Measurements from ENCODE around the gene C4orf54. TPM values are rescaled to one million over a fixed set of nuclear protein-coding genes. Genes with fewer than 3 reads are reported as not detected.

The C4orf54 gene
- total RNA-seq, 1 donor from 2014 or later = 1.3 TPM

GRCh38 chr4:99633772-99634171 is 23.9 kb downstream of the C4orf54 start:
- DNase-seq (ENCODE audit: low spot score) = no peak
- intact Hi-C loops (cut with DNase I) = no loop called here

GRCh38 chr4:99630857-99631360 is 26.7 kb downstream of the C4orf54 start:
- intact Hi-C loops (cut with DNase I) = no loop called here
- DNase-seq (ENCODE audit: low spot score) = no peak

GRCh38 chr4:99629962-99630554 is 27.6 kb downstream of the C4orf54 start:
- no peak for DNase-seq (ENCODE audit: low spot score)
- intact Hi-C loops (cut with DNase I) = no loop called here

GRCh38 chr4:99628040-99628439 is 29.6 kb downstream of the C4orf54 start:
- intact Hi-C loops (cut with DNase I) = no loop called here
- DNase-seq (ENCODE audit: low spot score) = no peak

- intact Hi-C loops (cut with DNase I) = no loop called here
- DNase-seq (ENCODE audit: low spot score) = no peak
Measured at GRCh38 chr4:99625369-99625768, 32.3 kb downstream of the C4orf54 start.

GRCh38 chr4:99624141-99624719 is 33.4 kb downstream of the C4orf54 start:
- intact Hi-C loops (cut with DNase I) = no loop called here
- DNase-seq (ENCODE audit: low spot score) = no peak

- no peak for DNase-seq (ENCODE audit: low spot score)
- intact Hi-C loops (cut with DNase I) = no loop called here
Measured at GRCh38 chr4:99622341-99622740, 35.3 kb downstream of the C4orf54 start.

GRCh38 chr4:99617374-99617773 is 40.3 kb downstream of the C4orf54 start:
- intact Hi-C loops (cut with DNase I) = loop anchor here (1.0 to 10.0 kb wide), 2 partner anchors 25 to 107 kb away; no protein-coding TSS in a partner anchor
- no peak for DNase-seq (ENCODE audit: low spot score)

- intact Hi-C loops (cut with DNase I) = loop anchor here (2.0 to 10.0 kb wide), 2 partner anchors 48 to 110 kb away; no protein-coding TSS in a partner anchor
Measured at GRCh38 chr4:99615170-99615820, 42.3 kb downstream of the C4orf54 start.

GRCh38 chr4:99614491-99614890 is 43.1 kb downstream of the C4orf54 start:
- intact Hi-C loops (cut with DNase I) = loop anchor here (2.0 to 10.0 kb wide), 2 partner anchors 48 to 110 kb away; no protein-coding TSS in a partner anchor
- no peak for DNase-seq (ENCODE audit: low spot score)

More at GRCh38 chr4:99615170-99615820, 42.3 kb downstream of the C4orf54 start:
- DNase-seq (ENCODE audit: low spot score) = no peak

GRCh38 chr4:99612704-99613103 is 44.9 kb downstream of the C4orf54 start:
- intact Hi-C loops (cut with DNase I) = loop anchor here (10.0 kb wide), 1 partner anchor 112 kb away; no protein-coding TSS in a partner anchor
- no peak for DNase-seq (ENCODE audit: low spot score)

GRCh38 chr4:99612281-99612680 is 45.3 kb downstream of the C4orf54 start:
- no peak for DNase-seq (ENCODE audit: low spot score)
- intact Hi-C loops (cut with DNase I) = loop anchor here (10.0 kb wide), 1 partner anchor 113 kb away; no protein-coding TSS in a partner anchor

- DNase-seq (ENCODE audit: low spot score) = no peak
- intact Hi-C loops (cut with DNase I) = loop anchor here (10.0 kb wide), 1 partner anchor 114 kb away; no protein-coding TSS in a partner anchor
Measured at GRCh38 chr4:99610605-99611175, 46.9 kb downstream of the C4orf54 start.

GRCh38 chr4:99608417-99608816 is 49.2 kb downstream of the C4orf54 start:
- intact Hi-C loops (cut with DNase I) = no loop called here
- DNase-seq (ENCODE audit: low spot score) = no peak

Other genes with a start within 250 kb of the C4orf54 start
- gene ADH7, start 222.5 kb downstream of the C4orf54 start, total RNA-seq = not detected
- not detected for gene C4orf17, start 146.8 kb downstream of the C4orf54 start, total RNA-seq
- gene TRMT10A, start 93.8 kb downstream of the C4orf54 start, total RNA-seq = 2.7 TPM
- 2.0 TPM for gene MTTP, start 83.0 kb downstream of the C4orf54 start, total RNA-seq
- gene DAPP1, start 159.0 kb upstream of the C4orf54 start, total RNA-seq = 0.43 TPM
- 26.4 TPM for gene LAMTOR3, start 236.6 kb upstream of the C4orf54 start, total RNA-seq